Activated CD4-positive, alpha-beta T cell treated with anti-CD3 and anti-CD28 coated beads, Interleukin-2, amount 10 ng/mL, durations not matched to agents 7 days and 5 days (primary cell): ENCODE data around the gene HSF5. TPM values are rescaled to one million over a fixed set of nuclear protein-coding genes. Genes with fewer than 3 reads are reported as not detected.

Source experiments
- CTCF ChIA-PET: fragments of 350-600 bp; sonication (Branson Sonifier 250); formaldehyde crosslinking; loops from one replicate; lab custom pipeline; 2021; ENCODE audit warnings: antibody characterized with exemption; lab: Charles Lee
- POLR2A ChIA-PET: fragments of 350-600 bp; sonication (Branson Sonifier 250); formaldehyde crosslinking; loops from one replicate; lab custom pipeline; 2021; ENCODE audit warnings: antibody characterized with exemption; lab: Charles Lee
- DNase-seq: peaks from one replicate; pipeline ENCODE4 v3.0.0-alpha.2; 2020
- H3K27ac Mint-ChIP-seq: one replicate; pipeline ENCODE4 v1.8.0; 2021; ENCODE audit warnings: mild to moderate bottlenecking, moderate library complexity, mixed read lengths
- H3K27me3 Mint-ChIP-seq: one replicate; pipeline ENCODE4 v1.8.0; 2021; ENCODE audit warnings: mixed read lengths
- H3K36me3 Mint-ChIP-seq: one replicate; pipeline ENCODE4 v1.8.0; 2021; ENCODE audit warnings: low read depth, mixed read lengths
- H3K4me1 Mint-ChIP-seq: one replicate; pipeline ENCODE4 v1.8.0; 2021; ENCODE audit warnings: mixed read lengths
- H3K4me3 Mint-ChIP-seq: one replicate; pipeline ENCODE4 v1.8.0; 2021; ENCODE audit warnings: mild to moderate bottlenecking, moderate library complexity, mixed read lengths
- H3K9me3 Mint-ChIP-seq: one replicate; pipeline ENCODE4 v1.8.0; 2021; ENCODE audit warnings: mixed read lengths
- total RNA-seq, 2 experiments: library from RNA; stranded (reverse); gene quantifications; one replicate each; pipeline ENCODE4 v1.2.3, GENCODE V29; 2021

Gene HSF5
- total RNA-seq, 2 experiments from 2014 or later = 0.77 to 0.89 TPM

GRCh38 chr17:58416937-58417299, 71.3 kb downstream of the HSF5 start:
- Mint-ChIP-seq H3K36me3 (no peaks in the 10 kb centered on the region), H3K4me1 (peaks cover 28% of the 10 kb centered on the region), H3K4me3 (no peak overlapping the region), H3K27me3 (no peaks in the 10 kb centered on the region), H3K27ac (no peak overlapping the region), H3K9me3 (no peaks in the 10 kb centered on the region)
- no peak for DNase-seq
- ChIA-PET CTCF (interaction anchor here (1.0 to 5.3 kb wide), 24 partner anchors 9 to 215 kb away, joined by 3 to 36 read pairs (median 5); partner anchors contain the start of genes MPO and SUPT4H1), POLR2A (interaction anchor here (1.1 to 1.6 kb wide), 6 partner anchors 65 to 100 kb away, joined by 5 to 16 read pairs (median 10); partner anchors contain the start of genes SUPT4H1 and TSPOAP1)

- Mint-ChIP-seq H3K9me3 (no peaks in the 10 kb centered on the region), H3K4me1 (peaks cover 31% of the 10 kb centered on the region), H3K4me3 (no peak overlapping the region), H3K36me3 (no peaks in the 10 kb centered on the region), H3K27ac (no peak overlapping the region), H3K27me3 (no peaks in the 10 kb centered on the region)
- ChIA-PET CTCF (interaction anchor here (1.6 to 5.3 kb wide), 3 partner anchors 23 to 100 kb away, joined by 6 to 36 read pairs (median 9); no protein-coding TSS in a partner anchor), POLR2A (interaction anchor here (0.7 to 1.6 kb wide), 2 partner anchors 84 to 99 kb away, joined by 3 to 5 read pairs; no protein-coding TSS in a partner anchor)
- DNase-seq = no peak
Measured at GRCh38 chr17:58416396-58416795, 71.8 kb downstream of the HSF5 start.

- DNase-seq = no peak
- Mint-ChIP-seq H3K27ac (no peak overlapping the region), H3K27me3 (no peaks in the 10 kb centered on the region), H3K4me3 (no peak overlapping the region), H3K9me3 (no peaks in the 10 kb centered on the region), H3K36me3 (no peaks in the 10 kb centered on the region), H3K4me1 (peaks cover 31% of the 10 kb centered on the region)
- ChIA-PET CTCF (interaction anchor here (0.6 to 5.3 kb wide), 6 partner anchors 25 to 99 kb away, joined by 3 to 36 read pairs (median 4); no protein-coding TSS in a partner anchor), POLR2A (interaction anchor here (0.7 to 0.9 kb wide), 2 partner anchors 71 to 83 kb away, joined by 3 read pairs; no protein-coding TSS in a partner anchor)
Measured at GRCh38 chr17:58415371-58416055, 72.7 kb downstream of the HSF5 start.

GRCh38 chr17:58414596-58414997, 73.6 kb downstream of the HSF5 start:
- no peaks in the 10 kb centered on the region for H3K36me3 Mint-ChIP-seq
- DNase-seq = no peak
- no peaks in the 10 kb centered on the region for H3K27me3 Mint-ChIP-seq
- H3K4me3 Mint-ChIP-seq = no peak overlapping the region
- H3K9me3 Mint-ChIP-seq = no peaks in the 10 kb centered on the region
- ChIA-PET CTCF (interaction anchor here (1.0 to 5.3 kb wide), 4 partner anchors 25 to 98 kb away, joined by 3 to 36 read pairs (median 4); no protein-coding TSS in a partner anchor), POLR2A (interaction anchor here (0.9 kb wide), 1 partner anchor 70 kb away, joined by 3 read pairs; no protein-coding TSS in a partner anchor)
- H3K4me1 Mint-ChIP-seq = peaks cover 31% of the 10 kb centered on the region
- no peak overlapping the region for H3K27ac Mint-ChIP-seq

- peaks cover 31% of the 10 kb centered on the region for H3K4me1 Mint-ChIP-seq
Measured at GRCh38 chr17:58413684-58414083, 74.5 kb downstream of the HSF5 start.

GRCh38 chr17:58412961-58413586, 75.1 kb downstream of the HSF5 start:
- no peak for DNase-seq
- H3K27ac Mint-ChIP-seq = no peak overlapping the region
- H3K36me3 Mint-ChIP-seq = no peaks in the 10 kb centered on the region
- H3K27me3 Mint-ChIP-seq = no peaks in the 10 kb centered on the region
- H3K9me3 Mint-ChIP-seq = no peaks in the 10 kb centered on the region
- CTCF ChIA-PET = interaction anchor here (0.7 to 1.4 kb wide), 5 partner anchors 21 to 109 kb away, joined by 3 to 5 read pairs (median 3); partner anchors contain the start of gene SUPT4H1
- H3K4me1 Mint-ChIP-seq = peaks cover 25% of the 10 kb centered on the region
- POLR2A ChIA-PET = interaction anchor here (0.6 to 1.1 kb wide), 3 partner anchors 42 to 76 kb away, joined by 3 read pairs; no protein-coding TSS in a partner anchor
- H3K4me3 Mint-ChIP-seq = no peak overlapping the region

More at GRCh38 chr17:58413684-58414083, 74.5 kb downstream of the HSF5 start:
- Mint-ChIP-seq H3K36me3 (no peaks in the 10 kb centered on the region), H3K4me3 (no peak overlapping the region), H3K9me3 (no peaks in the 10 kb centered on the region), H3K27ac (no peak overlapping the region), H3K27me3 (no peaks in the 10 kb centered on the region)
- POLR2A ChIA-PET = interaction anchor here (0.6 to 1.1 kb wide), 3 partner anchors 43 to 77 kb away, joined by 3 read pairs; no protein-coding TSS in a partner anchor
- CTCF ChIA-PET = interaction anchor here (0.7 to 1.4 kb wide), 5 partner anchors 21 to 110 kb away, joined by 3 to 5 read pairs (median 3); partner anchors contain the start of gene SUPT4H1
- no peak for DNase-seq

GRCh38 chr17:58412064-58412703, 76.0 kb downstream of the HSF5 start:
- no peaks in the 10 kb centered on the region for H3K27me3 Mint-ChIP-seq
- no peak for DNase-seq
- H3K36me3 Mint-ChIP-seq = no peaks in the 10 kb centered on the region
- ChIA-PET CTCF (interaction anchor here (1.4 to 1.7 kb wide), 2 partner anchors 60 to 95 kb away, joined by 3 to 6 read pairs; partner anchors contain the start of gene SUPT4H1), POLR2A (no interaction called here)
- H3K4me3 Mint-ChIP-seq = no peak overlapping the region
- H3K27ac Mint-ChIP-seq = no peak overlapping the region
- H3K4me1 Mint-ChIP-seq = peaks cover 16% of the 10 kb centered on the region
- H3K9me3 Mint-ChIP-seq = no peaks in the 10 kb centered on the region

GRCh38 chr17:58411408-58411894, 76.8 kb downstream of the HSF5 start:
- Mint-ChIP-seq H3K27me3 (no peaks in the 10 kb centered on the region), H3K4me1 (peaks cover 12% of the 10 kb centered on the region), H3K4me3 (no peak overlapping the region), H3K27ac (no peak overlapping the region), H3K36me3 (no peaks in the 10 kb centered on the region), H3K9me3 (no peaks in the 10 kb centered on the region)
- POLR2A ChIA-PET = no interaction called here
- DNase-seq = no peak
- CTCF ChIA-PET = interaction anchor here (0.6 to 1.7 kb wide), 3 partner anchors 27 to 146 kb away, joined by 3 to 6 read pairs (median 3); no protein-coding TSS in a partner anchor

GRCh38 chr17:58410714-58411407, 77.3 kb downstream of the HSF5 start:
- CTCF ChIA-PET = interaction anchor here (0.6 to 1.7 kb wide), 3 partner anchors 26 to 145 kb away, joined by 3 to 6 read pairs (median 3); no protein-coding TSS in a partner anchor
- Mint-ChIP-seq H3K36me3 (no peaks in the 10 kb centered on the region), H3K27me3 (no peaks in the 10 kb centered on the region), H3K9me3 (no peaks in the 10 kb centered on the region), H3K27ac (no peak overlapping the region), H3K4me3 (no peak overlapping the region), H3K4me1 (peaks cover 10% of the 10 kb centered on the region)
- POLR2A ChIA-PET = no interaction called here
- no peak for DNase-seq

- Mint-ChIP-seq H3K27me3 (no peaks in the 10 kb centered on the region), H3K36me3 (no peaks in the 10 kb centered on the region), H3K9me3 (no peaks in the 10 kb centered on the region), H3K4me3 (no peak overlapping the region), H3K4me1 (peaks cover 10% of the 10 kb centered on the region), H3K27ac (no peak overlapping the region)
- DNase-seq = no peak
- ChIA-PET CTCF (interaction anchor here (0.7 to 1.1 kb wide), 2 partner anchors 21 to 92 kb away, joined by 3 to 4 read pairs; no protein-coding TSS in a partner anchor), POLR2A (no interaction called here)
Measured at GRCh38 chr17:58409432-58409831, 78.8 kb downstream of the HSF5 start.

- DNase-seq = no peak
- H3K9me3 Mint-ChIP-seq = no peaks in the 10 kb centered on the region
- H3K27ac Mint-ChIP-seq = no peak overlapping the region
- H3K27me3 Mint-ChIP-seq = peaks cover 2% of the 10 kb centered on the region
- H3K4me1 Mint-ChIP-seq = peaks cover 13% of the 10 kb centered on the region
- H3K36me3 Mint-ChIP-seq = no peaks in the 10 kb centered on the region
- CTCF ChIA-PET = interaction anchor here (0.6 kb wide), 1 partner anchor 11 kb away, joined by 3 read pairs; no protein-coding TSS in a partner anchor
- H3K4me3 Mint-ChIP-seq = no peak overlapping the region
- POLR2A ChIA-PET = no interaction called here
Measured at GRCh38 chr17:58403311-58403710, 84.9 kb downstream of the HSF5 start.
